ENCODE measurements around the gene LPP. TPM values are rescaled to one million over a fixed set of nuclear protein-coding genes. Genes with fewer than 3 reads are reported as not detected.

Gene LPP
- polyA plus RNA-seq, 1 experiment, result 60.0 TPM

GRCh38 chr3:188217011-188217463, 63.1 kb downstream of the LPP start:
- TF ChIP-seq CTCF (IDR thresholded peaks at IDR 0.05; ENCODE audit: insufficient read depth, low read depth, low read length), result no peak
- DNase-seq (ENCODE audit: low read depth), result no peak
- Histone ChIP-seq H3K36me3 (ENCODE audit: control insufficient read depth, insufficient read depth, low read length) (no peaks in the 10 kb centered on the region), H3K4me3 (ENCODE audit: low read depth, low read length) (no peak overlapping the region), H3K27me3 (ENCODE audit: control insufficient read depth, insufficient read depth, low read length) (no peaks in the 10 kb centered on the region)
- ChIA-PET CTCF (interaction anchor here (2.0 kb wide), 1 partner anchor 10 kb away, joined by 8 read pairs; no protein-coding TSS in a partner anchor), POLR2A (interaction anchor here (0.6 kb wide), 1 partner anchor 47 kb away, joined by 3 read pairs; no protein-coding TSS in a partner anchor)

- POLR2A ChIA-PET, result interaction anchor here (0.6 kb wide), 2 partner anchors 47 to 1711 kb away, joined by 3 read pairs; no protein-coding TSS in a partner anchor
- CTCF ChIA-PET, result interaction anchor here (2.0 kb wide), 1 partner anchor 11 kb away, joined by 8 read pairs; no protein-coding TSS in a partner anchor
- H3K36me3 ChIP-seq (ENCODE audit: control insufficient read depth, insufficient read depth, low read length), result no peaks in the 10 kb centered on the region
Measured at GRCh38 chr3:188217726-188218125, 63.8 kb downstream of the LPP start.

GRCh38 chr3:188218603-188219002, 64.6 kb downstream of the LPP start:
- H3K4me3 ChIP-seq (ENCODE audit: low read depth, low read length), result no peak overlapping the region
- no peaks in the 10 kb centered on the region for H3K27me3 ChIP-seq (ENCODE audit: control insufficient read depth, insufficient read depth, low read length)
- no peak for TF ChIP-seq CTCF (IDR thresholded peaks at IDR 0.05; ENCODE audit: insufficient read depth, low read depth, low read length)
- no peaks in the 10 kb centered on the region for H3K36me3 ChIP-seq (ENCODE audit: control insufficient read depth, insufficient read depth, low read length)
- no peak for DNase-seq (ENCODE audit: low read depth)
- CTCF ChIA-PET, result interaction anchor here (2.0 kb wide), 1 partner anchor 11 kb away, joined by 8 read pairs; no protein-coding TSS in a partner anchor
- POLR2A ChIA-PET, result no interaction called here

More at GRCh38 chr3:188217726-188218125, 63.8 kb downstream of the LPP start:
- DNase-seq (ENCODE audit: low read depth), result no peak
- Histone ChIP-seq H3K27me3 (ENCODE audit: control insufficient read depth, insufficient read depth, low read length) (no peaks in the 10 kb centered on the region), H3K4me3 (ENCODE audit: low read depth, low read length) (no peak overlapping the region)
- TF ChIP-seq CTCF (IDR thresholded peaks at IDR 0.05; ENCODE audit: insufficient read depth, low read depth, low read length), result no peak

- CTCF ChIA-PET, result no interaction called here
- DNase-seq (ENCODE audit: low read depth), result no peak
- H3K27me3 ChIP-seq (ENCODE audit: control insufficient read depth, insufficient read depth, low read length), result no peaks in the 10 kb centered on the region
- POLR2A ChIA-PET, result no interaction called here
- no peak overlapping the region for H3K4me3 ChIP-seq (ENCODE audit: low read depth, low read length)
- no peak for TF ChIP-seq CTCF (IDR thresholded peaks at IDR 0.05; ENCODE audit: insufficient read depth, low read depth, low read length)
- no peaks in the 10 kb centered on the region for H3K36me3 ChIP-seq (ENCODE audit: control insufficient read depth, insufficient read depth, low read length)
Measured at GRCh38 chr3:188219147-188219546, 65.2 kb downstream of the LPP start.

GRCh38 chr3:188220097-188220788, 66.3 kb downstream of the LPP start:
- CTCF ChIA-PET, result no interaction called here
- no peak overlapping the region for H3K4me3 ChIP-seq (ENCODE audit: low read depth, low read length)
- no peaks in the 10 kb centered on the region for H3K27me3 ChIP-seq (ENCODE audit: control insufficient read depth, insufficient read depth, low read length)
- no peaks in the 10 kb centered on the region for H3K36me3 ChIP-seq (ENCODE audit: control insufficient read depth, insufficient read depth, low read length)
- no peak for TF ChIP-seq CTCF (IDR thresholded peaks at IDR 0.05; ENCODE audit: insufficient read depth, low read depth, low read length)
- POLR2A ChIA-PET, result no interaction called here
- DNase-seq (ENCODE audit: low read depth), result no peak
